Measurements from ENCODE around the gene ACOT4.
A peak's percentile ranks its signal among the peaks of the same experiment; 100 is the strongest.
"Not testable (repeated sequence)": the region's sequence is repeated elsewhere in the genome, so short reads cannot be mapped to it uniquely, and the experiment has no call there.

The ACOT4 gene, protein sequence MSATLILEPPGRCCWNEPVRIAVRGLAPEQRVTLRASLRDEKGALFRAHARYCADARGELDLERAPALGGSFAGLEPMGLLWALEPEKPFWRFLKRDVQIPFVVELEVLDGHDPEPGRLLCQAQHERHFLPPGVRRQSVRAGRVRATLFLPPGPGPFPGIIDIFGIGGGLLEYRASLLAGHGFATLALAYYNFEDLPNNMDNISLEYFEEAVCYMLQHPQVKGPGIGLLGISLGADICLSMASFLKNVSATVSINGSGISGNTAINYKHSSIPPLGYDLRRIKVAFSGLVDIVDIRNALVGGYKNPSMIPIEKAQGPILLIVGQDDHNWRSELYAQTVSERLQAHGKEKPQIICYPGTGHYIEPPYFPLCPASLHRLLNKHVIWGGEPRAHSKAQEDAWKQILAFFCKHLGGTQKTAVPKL

GRCh38 chr14:73591690-73592449 is at the start of gene ACOT4:
TSS of gene ACOT4 (plus strand) at chr14:73591873. CDS start at chr14:73591960, 87 bp downstream.
- DNase-seq (ENCODE audit: low read depth) = no peak

DNA sequence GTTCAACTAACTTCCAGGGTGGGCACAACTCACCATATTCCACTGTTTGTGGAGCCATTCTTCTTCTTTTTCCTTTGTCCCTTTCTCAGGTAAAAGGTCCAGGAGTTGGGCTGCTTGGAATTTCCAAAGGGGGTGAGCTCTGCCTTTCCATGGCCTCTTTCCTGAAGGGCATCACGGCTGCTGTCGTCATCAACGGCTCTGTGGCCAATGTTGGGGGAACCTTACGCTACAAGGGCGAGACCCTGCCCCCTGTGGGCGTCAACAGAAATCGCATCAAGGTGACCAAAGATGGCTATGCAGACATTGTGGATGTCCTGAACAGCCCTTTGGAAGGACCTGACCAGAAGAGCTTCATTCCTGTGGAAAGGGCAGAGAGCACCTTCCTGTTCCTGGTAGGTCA is 48.7 kb upstream of the ACOT4 start:
- DNase-seq (ENCODE audit: low read depth) = not testable (repeated sequence)

DNA sequence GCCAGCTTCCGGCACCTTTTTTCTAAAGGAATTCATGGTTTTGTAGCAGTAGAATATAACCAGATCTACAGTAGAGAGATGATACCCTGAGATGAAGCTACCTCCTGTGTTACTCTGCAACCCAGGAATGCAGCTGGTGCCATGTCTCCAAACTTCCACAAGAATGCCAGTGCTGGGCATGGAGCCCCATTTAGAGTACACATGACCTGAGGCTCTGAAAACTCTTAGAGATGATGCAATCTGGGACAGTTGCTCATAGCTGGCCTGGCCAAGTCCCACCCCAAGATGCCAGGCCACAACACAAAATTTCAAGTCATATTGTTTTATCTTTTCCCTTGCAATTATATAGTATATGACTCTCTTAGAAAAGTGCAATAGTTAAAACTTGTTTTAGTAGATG is 46.3 kb upstream of the ACOT4 start:
- not testable (repeated sequence) for DNase-seq (ENCODE audit: low read depth)

- DNase-seq (ENCODE audit: low read depth) = not testable (repeated sequence)
Measured at GRCh38 chr14:73549097-73549496, 42.6 kb upstream of the ACOT4 start.

DNA sequence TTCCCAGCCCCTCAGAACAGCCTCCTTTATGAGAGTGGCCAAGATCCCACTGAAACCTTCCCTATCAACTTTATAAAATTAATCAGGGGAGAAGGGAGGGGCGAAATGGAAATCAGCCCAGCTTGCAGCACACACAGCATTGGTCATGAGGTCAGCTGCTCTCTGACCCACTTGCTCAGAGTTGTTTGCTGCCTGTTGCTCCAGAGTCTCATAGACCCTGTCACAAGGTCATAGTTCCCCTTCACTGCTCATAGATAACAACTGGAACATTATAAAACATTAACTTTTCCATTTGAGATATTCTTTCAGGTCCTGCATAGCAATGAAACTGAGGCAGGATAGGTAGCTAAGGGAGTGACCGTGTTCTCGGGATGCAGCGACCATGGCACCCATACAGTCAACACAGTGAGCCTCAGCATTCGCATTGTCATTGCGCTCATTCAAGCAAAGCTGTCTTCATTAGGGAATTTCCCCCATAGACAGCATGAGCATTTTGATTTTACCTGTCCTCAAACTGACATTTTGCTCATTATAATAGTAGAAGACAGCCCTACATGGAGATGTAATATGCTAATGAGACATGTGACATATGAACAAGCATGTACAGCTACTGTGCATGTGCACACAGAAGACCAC is 41.7 kb upstream of the ACOT4 start:
- DNase-seq (ENCODE audit: low read depth) = not testable (repeated sequence)

GRCh38 chr14:73553845-73554244 is 37.8 kb upstream of the ACOT4 start:
- DNase-seq (ENCODE audit: low read depth) = no peak

DNA sequence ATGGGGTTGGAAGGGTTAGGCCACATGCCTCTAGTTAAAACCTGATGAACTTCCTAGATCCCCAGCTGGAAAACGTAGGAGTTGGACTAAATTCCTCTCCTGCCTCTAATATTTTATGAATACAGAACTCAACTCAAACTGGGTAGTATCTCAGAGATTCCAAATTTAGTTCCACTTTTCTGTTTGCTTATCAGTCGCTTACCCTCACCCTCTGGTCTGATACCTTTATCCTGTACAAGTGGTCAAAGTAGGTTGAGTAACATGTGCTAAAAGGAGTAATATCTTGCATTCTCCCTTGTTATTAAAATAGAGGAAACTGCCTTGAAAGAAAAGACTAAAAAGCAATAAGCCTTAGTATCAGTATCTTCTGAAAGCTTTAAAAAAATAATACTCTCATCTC is 34.5 kb upstream of the ACOT4 start:
- not testable (repeated sequence) for DNase-seq (ENCODE audit: low read depth)

GRCh38 chr14:73558238-73558637 is 33.4 kb upstream of the ACOT4 start:
- not testable (repeated sequence) for DNase-seq (ENCODE audit: low read depth)

DNA sequence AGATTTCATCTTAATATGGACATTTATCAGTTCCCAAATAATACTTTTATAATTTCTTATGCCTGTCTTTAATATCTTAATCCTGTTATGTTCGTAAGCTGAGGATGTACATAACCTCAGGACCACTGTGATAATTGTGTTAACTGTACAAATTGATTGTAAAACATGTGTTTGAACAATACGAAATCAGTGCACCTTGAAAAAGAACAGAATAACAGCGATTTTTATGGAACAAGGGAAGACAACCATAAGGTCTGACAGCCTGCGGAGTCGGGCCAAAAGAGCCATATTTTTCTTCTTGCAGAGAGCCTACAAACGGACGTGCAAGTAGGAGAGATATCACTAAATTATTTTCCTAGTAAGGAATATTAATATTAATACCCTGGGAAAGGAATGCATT is 29.4 kb upstream of the ACOT4 start:
- not testable (repeated sequence) for DNase-seq (ENCODE audit: low read depth)

DNA sequence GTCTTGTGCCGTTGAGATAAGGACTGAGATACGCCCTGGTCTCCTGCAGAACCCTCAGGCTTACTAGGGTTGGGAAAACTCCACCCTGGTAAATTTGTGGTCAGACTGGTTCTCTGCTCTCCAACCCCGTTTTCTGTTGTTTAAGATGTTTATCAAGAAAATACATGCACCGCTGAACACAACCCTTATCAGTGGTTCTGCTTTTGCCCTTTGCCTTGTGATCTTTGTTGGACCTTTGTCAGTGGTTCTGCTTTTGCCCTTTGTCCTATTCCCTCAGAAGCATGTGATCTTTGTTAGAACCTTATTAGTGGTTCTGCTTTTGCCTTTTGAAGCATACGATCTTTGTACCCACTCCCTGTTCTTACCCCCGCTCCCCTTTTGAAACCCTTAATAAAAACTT is 29.0 kb upstream of the ACOT4 start:
- DNase-seq (ENCODE audit: low read depth) = peak; percentile 37

DNA sequence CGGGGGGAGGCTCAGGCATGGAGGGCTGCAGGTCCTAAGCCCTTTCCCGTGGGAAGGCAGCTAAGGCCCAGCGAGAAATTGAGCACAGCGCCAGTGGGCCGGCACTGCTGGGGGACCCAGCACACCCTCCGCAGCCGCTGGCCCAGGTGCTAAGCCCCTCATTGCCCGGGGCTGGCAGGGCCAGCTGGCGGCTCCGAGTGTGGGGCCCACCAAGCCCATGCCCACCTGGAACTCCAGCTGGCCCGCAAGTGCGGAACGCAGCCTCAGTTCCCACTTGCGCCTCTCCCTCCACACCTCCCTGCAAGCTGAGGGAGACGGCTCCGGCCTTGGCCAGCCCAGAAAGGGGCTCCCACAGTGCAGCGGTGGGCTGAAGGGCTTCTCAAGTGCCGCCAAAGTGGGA is 25.2 kb upstream of the ACOT4 start:
- not testable (repeated sequence) for DNase-seq (ENCODE audit: low read depth)

- DNase-seq (ENCODE audit: low read depth) = not testable (repeated sequence)
Measured at GRCh38 chr14:73566935-73567334, 24.7 kb upstream of the ACOT4 start.

DNA sequence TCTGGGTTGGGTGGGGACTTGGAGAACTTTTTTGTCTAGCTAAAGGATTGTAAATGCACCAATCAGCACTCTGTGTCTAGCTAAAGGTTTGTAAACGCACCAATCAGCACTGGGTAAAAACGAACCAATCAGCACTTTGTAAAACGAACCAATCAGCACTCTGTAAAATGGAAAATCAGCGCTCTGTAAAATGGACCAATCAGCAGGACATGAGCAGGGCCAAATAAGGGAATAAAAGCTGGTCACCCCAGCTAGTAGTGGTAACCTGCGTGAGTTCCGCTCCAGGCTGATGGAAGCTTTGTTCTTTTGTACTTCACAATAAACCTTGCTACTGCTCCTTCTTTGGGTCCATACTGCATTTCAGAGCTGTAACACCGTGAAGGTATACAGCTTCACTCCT is 24.3 kb upstream of the ACOT4 start:
- no peak for DNase-seq (ENCODE audit: low read depth)

DNA sequence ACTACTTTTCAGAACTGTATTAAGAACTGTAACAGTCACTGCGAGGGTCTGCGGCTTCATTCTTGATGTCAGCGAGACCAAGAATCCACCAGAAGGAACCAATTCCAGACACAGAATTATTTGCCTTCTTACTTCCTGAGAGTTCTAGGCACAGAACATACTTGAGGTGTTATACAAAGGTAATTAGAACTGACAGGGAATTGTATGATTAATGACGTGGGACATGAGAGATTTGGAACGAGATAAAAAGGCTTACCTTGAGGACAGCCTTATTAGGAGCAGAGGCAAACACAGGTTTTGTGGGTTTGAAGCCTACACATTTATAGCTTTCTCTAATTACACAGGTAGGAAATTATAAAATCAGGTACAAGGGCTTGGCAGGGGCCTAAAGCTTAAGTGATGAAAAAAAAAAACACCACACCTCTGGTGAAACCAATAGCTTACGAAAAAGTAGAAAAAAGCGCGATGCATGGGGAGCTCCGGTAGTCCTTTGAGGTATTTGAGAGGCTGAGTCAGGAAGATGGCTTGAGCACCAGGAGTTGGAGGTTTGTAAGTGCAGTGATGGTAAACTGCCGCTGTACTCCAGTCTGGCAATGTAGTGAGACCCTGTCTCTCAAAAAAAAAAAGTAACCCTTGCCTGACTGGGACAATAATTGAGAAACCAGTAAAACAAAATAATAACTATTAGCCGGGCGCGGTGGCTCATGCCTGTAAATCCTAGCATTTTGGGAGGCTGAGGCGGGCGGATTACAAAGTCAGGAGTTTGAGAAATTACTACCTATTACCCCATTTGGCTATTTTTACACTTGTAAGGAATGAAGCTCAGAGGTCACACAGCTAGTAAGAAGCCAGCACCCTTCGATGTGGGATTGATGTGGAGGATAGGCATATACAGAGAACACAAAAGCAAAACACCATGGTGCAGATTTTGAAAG is 23.5 kb upstream of the ACOT4 start:
- DNase-seq (ENCODE audit: low read depth) = no peak

GRCh38 chr14:73568886-73569184 is 22.8 kb upstream of the ACOT4 start:
- not testable (repeated sequence) for DNase-seq (ENCODE audit: low read depth)

DNA sequence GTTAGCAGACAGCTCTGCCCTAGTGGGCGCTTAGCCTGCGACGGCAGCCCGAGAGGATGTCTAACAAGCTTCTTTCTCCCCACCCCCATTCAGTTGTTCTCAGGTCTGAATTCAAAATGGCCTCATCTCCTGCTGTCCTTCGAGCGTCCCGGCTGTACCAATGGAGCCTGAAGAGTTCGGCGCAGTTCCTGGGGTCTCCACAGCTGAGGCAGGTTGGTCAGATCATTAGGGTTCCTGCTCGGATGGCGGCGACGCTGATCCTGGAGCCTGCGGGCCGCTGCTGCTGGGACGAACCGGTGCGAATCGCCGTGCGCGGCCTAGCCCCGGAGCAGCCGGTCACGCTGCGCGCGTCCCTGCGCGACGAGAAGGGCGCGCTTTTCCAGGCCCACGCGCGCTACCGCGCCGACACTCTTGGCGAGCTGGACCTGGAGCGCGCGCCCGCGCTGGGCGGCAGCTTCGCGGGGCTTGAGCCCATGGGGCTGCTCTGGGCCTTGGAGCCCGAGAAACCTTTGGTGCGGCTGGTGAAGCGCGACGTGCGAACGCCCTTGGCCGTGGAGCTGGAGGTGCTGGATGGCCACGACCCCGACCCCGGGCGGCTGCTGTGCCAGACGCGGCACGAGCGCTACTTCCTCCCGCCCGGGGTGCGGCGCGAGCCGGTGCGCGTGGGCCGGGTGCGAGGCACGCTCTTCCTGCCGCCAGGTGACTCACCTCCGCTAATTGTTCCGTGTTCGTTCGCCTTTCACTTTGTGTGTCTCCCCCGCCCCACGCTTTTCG is 22.3 kb upstream of the ACOT4 start, which contains the start of gene ACOT2:
Gene ACOT2, plus strand, starts transcription at position 29 of the 774 bp plus-strand sequence. Its CDS starts 28 bp downstream, at position 57.
- DNase-seq (ENCODE audit: low read depth) = peak; percentile 30

GRCh38 chr14:73570913-73571312 is 20.8 kb upstream of the ACOT4 start:
- DNase-seq (ENCODE audit: low read depth) = not testable (repeated sequence)

DNA sequence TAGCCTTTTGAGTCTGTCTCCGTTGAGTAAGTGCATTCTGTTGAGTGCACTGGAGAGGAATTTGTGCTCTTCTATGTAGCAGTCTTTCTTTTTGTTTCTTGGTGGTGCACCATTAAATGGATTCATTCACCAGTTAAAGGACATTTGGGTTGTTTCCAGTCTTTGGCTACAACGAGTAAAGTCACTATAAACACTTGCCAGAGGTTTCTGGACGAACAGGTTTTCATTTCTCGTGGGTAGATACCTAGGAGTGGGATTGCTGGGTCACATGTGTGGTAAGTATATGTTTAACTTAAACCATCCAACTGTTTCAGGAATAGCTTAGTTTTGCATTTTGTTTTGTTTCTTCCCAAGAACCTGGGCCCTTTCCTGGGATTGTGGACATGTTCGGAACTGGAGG is 18.6 kb upstream of the ACOT4 start:
- not testable (repeated sequence) for DNase-seq (ENCODE audit: low read depth)

DNA sequence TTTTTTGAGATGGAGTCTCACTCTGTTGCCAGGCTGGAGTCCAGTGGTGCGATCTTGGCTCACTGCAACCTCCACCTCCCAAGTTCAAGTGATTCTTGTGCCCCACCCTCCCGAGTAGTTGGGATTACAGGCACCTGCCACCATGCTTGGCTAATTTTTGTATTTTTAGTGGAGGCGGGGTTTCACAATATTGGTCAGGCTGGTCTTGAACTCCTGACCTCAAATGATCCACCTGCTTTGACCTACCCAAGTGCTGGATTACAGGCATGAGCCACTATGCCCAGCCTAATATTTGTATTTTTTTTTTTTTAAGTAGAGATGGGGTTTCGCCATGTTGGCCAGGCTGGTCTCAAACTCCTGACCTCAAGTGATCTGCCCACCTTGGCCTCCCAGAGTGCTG is 17.9 kb upstream of the ACOT4 start:
- not testable (repeated sequence) for DNase-seq (ENCODE audit: low read depth)

- DNase-seq (ENCODE audit: low read depth) = not testable (repeated sequence)
Measured at GRCh38 chr14:73574251-73574650, 17.4 kb upstream of the ACOT4 start.

GRCh38 chr14:73576391-73576790 is 15.3 kb upstream of the ACOT4 start:
- DNase-seq (ENCODE audit: low read depth) = no peak
